OCI-LY3 (cell line): Measurements from ENCODE around the gene PHF13.

Experiments used
- H2AFZ ChIP-seq: fragments of 200-600, 300-600 bp; shearing (Covaris generic); 2 replicates; pipeline ENCODE4 v1.6.0; 2014; ENCODE audit warnings: antibody characterized with exemption, low read depth, low read length
- H3K27ac ChIP-seq: fragments of 200-600, 300-600 bp; sonication (generic); 2 replicates; pipeline ENCODE4 v1.5.1; 2014; ENCODE audit warnings: mild to moderate bottlenecking, low read length, moderate library complexity, mixed read lengths
- H3K27me3 ChIP-seq: fragments of 200-600, 300-600 bp; sonication (generic); 2 replicates; pipeline ENCODE4 v1.6.1; 2014; ENCODE audit warnings: low read depth, low read length, mixed read lengths
- H3K36me3 ChIP-seq: fragments of 200-600, 300-600 bp; sonication (generic); replicated peaks from 2 replicates; pipeline ENCODE3; 2014; ENCODE audit warnings: low read depth, low read length, mixed read lengths
- H3K4me1 ChIP-seq: fragments of 300-600, 200-600 bp; sonication (generic); 2 replicates; pipeline ENCODE4 v1.6.1; 2014; ENCODE audit warnings: low read length, mixed read lengths
- H3K4me2 ChIP-seq: fragments of 200-600, 300-600 bp; sonication (generic); 2 replicates; pipeline ENCODE4 v1.6.1; 2014; ENCODE audit warnings: low read length, mixed read lengths
- H3K4me3 ChIP-seq: fragments of 300-600, 200-600 bp; sonication (generic); 2 replicates; pipeline ENCODE4 v1.5.1; 2014; ENCODE audit warnings: antibody characterized with exemption, mild to moderate bottlenecking, low read length, moderate library complexity
- H3K79me2 ChIP-seq: fragments of 300-600, 200-600 bp; shearing (Covaris generic); 2 replicates; pipeline ENCODE4 v1.6.1; 2014; ENCODE audit warnings: mild to moderate bottlenecking, low read length, mixed read lengths
- H3K9ac ChIP-seq: fragments of 300-600, 200-600 bp; shearing (Covaris generic); 2 replicates; pipeline ENCODE4 v1.6.0; 2014; ENCODE audit warnings: mild to moderate bottlenecking, low read length, moderate library complexity
- H3K9me3 ChIP-seq: fragments of 200-600, 300-600 bp; shearing (Covaris generic); 2 replicates; pipeline ENCODE4 v1.6.1; 2014; ENCODE audit warnings: low read length, mixed read lengths; ENCODE audit not compliant: insufficient read depth
- H4K20me1 ChIP-seq: fragments of 200-600, 300-600 bp; sonication (generic); 2 replicates; pipeline ENCODE4 v1.6.1; 2016; ENCODE audit warnings: low read length, mixed read lengths; ENCODE audit not compliant: insufficient read depth
- EZH2phosphoT487 ChIP-seq: fragments of 200-600 bp; shearing (Covaris generic); IDR thresholded peaks from 2 replicates; pipeline ENCODE4 v1.6.1; 2018; ENCODE audit warnings: antibody characterized with exemption, mixed run types, low read depth
- TF ChIP-seq, protein P1 (sequence below): fragments of 200-600, 300-600 bp; sonication (generic); IDR thresholded peaks from 2 replicates; pipeline ENCODE4 v1.5.1; 2014; ENCODE audit warnings: antibody characterized with exemption, low read length, low read depth

The PHF13 gene

DNA sequence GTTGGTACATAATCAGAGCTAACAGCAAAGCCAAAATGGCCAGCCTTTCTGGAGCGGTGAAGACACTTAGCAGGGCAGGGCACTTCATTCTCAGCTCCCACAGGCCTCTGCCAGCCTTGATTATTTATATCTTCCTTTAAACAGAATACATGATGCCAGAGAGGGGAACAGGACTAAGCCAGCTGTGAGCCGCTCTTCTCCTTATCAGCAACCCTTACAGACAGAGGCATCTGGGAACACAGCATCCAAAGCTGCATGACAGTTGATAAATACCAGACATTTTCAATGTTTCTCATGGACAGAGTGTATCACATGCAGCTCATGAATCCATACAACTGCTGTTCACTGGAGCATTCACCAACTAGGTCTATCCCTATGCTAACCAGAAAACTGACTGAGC, 59.0 kb downstream of the PHF13 start:
- Histone ChIP-seq H3K36me3 (peaks cover 4% of the 10 kb centered on the region), H2AFZ (no peak overlapping the region), H3K9ac (no peak overlapping the region), H3K79me2 (no peaks in the 10 kb centered on the region), H3K4me2 (no peak overlapping the region), H3K27me3 (no peaks in the 10 kb centered on the region), H3K4me3 (no peak overlapping the region), H3K9me3 (no peaks in the 10 kb centered on the region), H3K27ac (no peak overlapping the region), H3K4me1 (no peaks in the 10 kb centered on the region), H4K20me1 (no peaks in the 10 kb centered on the region)
- TF ChIP-seq, protein P1, sequence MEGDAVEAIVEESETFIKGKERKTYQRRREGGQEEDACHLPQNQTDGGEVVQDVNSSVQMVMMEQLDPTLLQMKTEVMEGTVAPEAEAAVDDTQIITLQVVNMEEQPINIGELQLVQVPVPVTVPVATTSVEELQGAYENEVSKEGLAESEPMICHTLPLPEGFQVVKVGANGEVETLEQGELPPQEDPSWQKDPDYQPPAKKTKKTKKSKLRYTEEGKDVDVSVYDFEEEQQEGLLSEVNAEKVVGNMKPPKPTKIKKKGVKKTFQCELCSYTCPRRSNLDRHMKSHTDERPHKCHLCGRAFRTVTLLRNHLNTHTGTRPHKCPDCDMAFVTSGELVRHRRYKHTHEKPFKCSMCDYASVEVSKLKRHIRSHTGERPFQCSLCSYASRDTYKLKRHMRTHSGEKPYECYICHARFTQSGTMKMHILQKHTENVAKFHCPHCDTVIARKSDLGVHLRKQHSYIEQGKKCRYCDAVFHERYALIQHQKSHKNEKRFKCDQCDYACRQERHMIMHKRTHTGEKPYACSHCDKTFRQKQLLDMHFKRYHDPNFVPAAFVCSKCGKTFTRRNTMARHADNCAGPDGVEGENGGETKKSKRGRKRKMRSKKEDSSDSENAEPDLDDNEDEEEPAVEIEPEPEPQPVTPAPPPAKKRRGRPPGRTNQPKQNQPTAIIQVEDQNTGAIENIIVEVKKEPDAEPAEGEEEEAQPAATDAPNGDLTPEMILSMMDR = no peak
- no peak for TF ChIP-seq EZH2phosphoT487
